K562 (cell line): Measurements from ENCODE around the gene ALK. TPM values are rescaled to one million over a fixed set of nuclear protein-coding genes. Genes with fewer than 3 reads are reported as not detected.

Experiments
- ATAC-seq: fragments of 200-7000 bp; cut with Tn5 transposase; 3 replicates; pipeline ENCODE4 v1.9.1; 2020; ENCODE audit warnings: moderate library complexity
- BruUV-seq: library from RNA; stranded (reverse); fragments of 400-500 nt; replicated peaks from 2 replicates; lab custom pipeline; 2021; lab: Mats Ljungman, UMichigan
- CTCF ChIA-PET: fragments of 300-600 bp; formaldehyde crosslinking; extraction: SDS; loops from one replicate; lab custom pipeline; 2021; ENCODE audit warnings: low intra/inter-chr PET ratio; lab: Yijun Ruan, JAX
- POLR2A ChIA-PET: fragments of 300-600, 350-650 bp; sonication (Branson Sonifier 250); formaldehyde crosslinking; extraction: SDS; loops from one replicate; lab custom pipeline; 2021; ENCODE audit warnings: antibody characterized with exemption, inconsistent platforms; lab: Yijun Ruan, JAX
- DNase-seq, 4 experiments: peaks; one replicate each; pipeline versions ENCODE4 v3.0.0 to v3.0.0-alpha.2; 2011 to 2018; ENCODE audit warnings: low spot score in 3 of 4, mixed read lengths in 3 of 4; ENCODE audit errors: extremely low read depth in 1 of 4
- FAIRE-seq: peaks from 2 replicates; lab custom pipeline; 2011; peaks lifted over from hg19 to GRCh38; lab: Jason Lieb, UNC
- H2AFZ ChIP-seq: 2 replicates; pipeline ENCODE4 v1.6.0; 2011; ENCODE audit warnings: low read depth, low read length, control low read depth, inconsistent platforms
- H3K27ac ChIP-seq: fragments of 200-600 bp; 3 replicates; pipeline ENCODE4 v1.8.0; 2011; ENCODE audit warnings: low read depth, mild to moderate bottlenecking, control low read depth, inconsistent platforms, low read length, moderate library complexity, mixed read lengths; ENCODE audit errors: extremely low read depth
- H3K27me3 ChIP-seq, 2 experiments: fragments of 300-600 bp in 1 of 2; 2 replicates in 1 of 2; 3 replicates in 1 of 2; pipeline versions ENCODE4 v1.6.0 to v1.8.0; 2011; ENCODE audit warnings: inconsistent platforms in 2 of 2, low read length in 2 of 2, mild to moderate bottlenecking in 1 of 2, mixed read lengths in 1 of 2, moderate library complexity in 1 of 2; ENCODE audit not compliant: control insufficient read depth in 2 of 2, insufficient read depth in 2 of 2
- H3K36me3 ChIP-seq: fragments of 300-600 bp; 3 replicates; pipeline ENCODE4 v1.8.0; 2011; ENCODE audit warnings: mild to moderate bottlenecking, low read length, inconsistent platforms; ENCODE audit not compliant: control insufficient read depth, insufficient read depth
- H3K4me1 ChIP-seq, 2 experiments: fragments of 200-600 bp in 1 of 2; replicated peaks in 1 of 2; 2 replicates in 1 of 2; 3 replicates in 1 of 2; pipeline versions ENCODE4 v1.5.1 to v1.8.0; 2011; ENCODE audit warnings: inconsistent platforms in 2 of 2, low read length in 2 of 2, mild to moderate bottlenecking in 1 of 2, mixed read lengths in 1 of 2, moderate library complexity in 1 of 2; ENCODE audit not compliant: control insufficient read depth in 2 of 2, insufficient read depth in 2 of 2
- H3K4me2 ChIP-seq: 2 replicates; pipeline ENCODE4 v1.6.1; 2011; ENCODE audit warnings: low read length, control low read depth, inconsistent platforms, mixed read lengths; ENCODE audit not compliant: insufficient read depth
- H3K4me3 ChIP-seq: fragments of 200-600 bp; sonication (generic), shearing (Covaris generic); 2 replicates; pipeline ENCODE4 v1.5.1; 2016; ENCODE audit warnings: control low read depth, inconsistent platforms
- H3K79me2 ChIP-seq: fragments of 200-600 bp; 3 replicates; pipeline ENCODE4 v1.8.0; 2011; ENCODE audit warnings: low read length, inconsistent platforms; ENCODE audit not compliant: control insufficient read depth, insufficient read depth
- H3K9ac ChIP-seq, 2 experiments: 2 replicates each; pipeline versions ENCODE4 v1.6.0 to v1.6.1; 2011; ENCODE audit warnings: low read depth in 2 of 2, low read length in 2 of 2, control low read depth in 1 of 2, inconsistent platforms in 1 of 2, mild to moderate bottlenecking in 1 of 2, mixed read lengths in 1 of 2; ENCODE audit not compliant: insufficient read depth in 1 of 2
- H3K9me1 ChIP-seq: one replicate; pipeline ENCODE4 v1.6.0; 2011; ENCODE audit warnings: inconsistent platforms, mild to moderate bottlenecking, low read length, moderate library complexity; ENCODE audit not compliant: control insufficient read depth, insufficient read depth
- H3K9me3 ChIP-seq: replicated peaks from 2 replicates; pipeline ENCODE4 v1.5.1; 2011; ENCODE audit warnings: low read depth, low read length, inconsistent platforms; ENCODE audit not compliant: control insufficient read depth, insufficient read depth
- H4K20me1 ChIP-seq: replicated peaks from 2 replicates; pipeline ENCODE4 v1.6.1; 2011; ENCODE audit warnings: low read length, inconsistent platforms, mixed read lengths; ENCODE audit not compliant: control insufficient read depth, insufficient read depth
- CEBPG ChIP-seq, 3 experiments: fragments of 200-800 bp in 1 of 3; sonication (Bioruptor generic) in 1 of 3; sonication (generic) in 1 of 3; formaldehyde crosslinking in 1 of 3; IDR thresholded peaks in 2 of 3; conservative IDR thresholded peaks in 1 of 3; 2 replicates each; pipeline versions ENCODE4 v1.6.1 to v1.8.0; 2016 to 2022; ENCODE audit warnings: missing compliant biosample characterization in 2 of 3, missing genetic modification characterization in 2 of 3, mild to moderate bottlenecking in 1 of 3, missing genetic modification reagents in 1 of 3
- CTCF ChIP-seq, 3 experiments: IDR thresholded peaks in 2 of 3; conservative IDR thresholded peaks in 1 of 3; 2 replicates each; pipeline ENCODE4 v1.5.1; 2011 to 2012; ENCODE audit warnings: low read length in 3 of 3, mild to moderate bottlenecking in 3 of 3, control low read depth in 2 of 3, improper control_type of control experiment in 1 of 3, inconsistent platforms in 1 of 3, low read depth in 1 of 3, mixed read lengths in 1 of 3, moderate library complexity in 1 of 3; ENCODE audit not compliant: insufficient read depth in 2 of 3
- FOXJ2 ChIP-seq: fragments of 200-800 bp; sonication (Bioruptor generic); IDR thresholded peaks from 2 replicates; pipeline ENCODE4 v1.6.1; 2016; ENCODE audit warnings: missing genetic modification characterization, missing compliant biosample characterization
- HNRNPK ChIP-seq: fragments of 200-400 bp; formaldehyde crosslinking; IDR thresholded peaks from one replicate; pipeline ENCODE4 v1.6.1; 2018; ENCODE audit warnings: mild to moderate bottlenecking, low read depth, low read length; ENCODE audit not compliant: poor library complexity, severe bottlenecking
- RAD21 ChIP-seq, 2 experiments: fragments of 250-450 bp in 1 of 2; fragments of 450-650 bp in 1 of 2; sonication (Bioruptor Pico) in 1 of 2; formaldehyde crosslinking in 1 of 2; IDR thresholded peaks in 1 of 2; conservative IDR thresholded peaks in 1 of 2; 2 replicates each; pipeline versions ENCODE4 v1.4.0 to v1.8.0; 2020 to 2022; ENCODE audit warnings: mild to moderate bottlenecking in 2 of 2, moderate library complexity in 1 of 2
- SMC3 ChIP-seq: conservative IDR thresholded peaks from 2 replicates; pipeline ENCODE4 v1.6.1; 2011; ENCODE audit warnings: low read depth, low read length, improper control_type of control experiment; ENCODE audit not compliant: insufficient read depth
- SRF ChIP-seq, 2 experiments: fragments of 250-450, 450-650 bp in 1 of 2; sonication (Bioruptor Pico) in 1 of 2; sonication (generic) in 1 of 2; formaldehyde crosslinking; IDR thresholded peaks; 2 replicates each; pipeline versions ENCODE4 v1.5.0 to v1.5.1; 2020 to 2022; ENCODE audit warnings: mild to moderate bottlenecking in 1 of 2, missing genetic modification reagents in 1 of 2
- WGBS: fragments of 100-300 bp; shearing (Covaris generic); methylation state at CpG from one replicate; pipeline ENCODE4 v1.1.6; 2016; ENCODE audit warnings: low coverage, mixed read lengths; ENCODE audit not compliant: insufficient coverage; ENCODE audit errors: missing lambda C conversion rate; 5-methylcytosine and 5-hydroxymethylcytosine counted together
- in situ Hi-C: fragments of 300-500 bp; cut with MboI; formaldehyde crosslinking; loops from 4 replicates; pipeline ENCODE4 v1.15.0; 2018; ENCODE audit warnings: inconsistent platforms, mixed read lengths
- intact Hi-C: fragments of 100-400 bp; cut with micrococcal nuclease; formaldehyde crosslinking; loops from 2 replicates; pipeline ENCODE4 v1.14.2; 2022
- polyA plus RNA-seq, 8 experiments: library from polyadenylated mRNA; depleted of rRNA in 4 of 8; stranded (reverse) in 5 of 8; unstranded in 3 of 8; fragments of >200 nt; fragmentation: Nextera tagmentation in 2 of 8; fragmentation: Illumina TruSeq in 1 of 8; extraction: Ambion mirVana in 2 of 8; extraction: Trizol in 1 of 8; gene quantifications; 2 replicates each; pipeline versions ENCODE4 v1.2.1 to v1.2.3, GENCODE V29; 2011 to 2014; ENCODE audit warnings: inconsistent platforms in 1 of 8, missing spikeins in 1 of 8
- total RNA-seq, 7 experiments: library from RNA; depleted of rRNA in 6 of 7; stranded (reverse); fragments of >200 nt in 6 of 7; fragmentation: Illumina TruSeq in 2 of 7; extraction: Trizol in 2 of 7; gene quantifications; 2 replicates each; pipeline versions ENCODE4 v1.2.1 to v1.2.3, GENCODE V29; 2011 to 2021; ENCODE audit warnings: low replicate concordance in 1 of 7

Gene ALK
- total and polyA plus RNA-seq, 9 of the 15 experiments (the other 6 are each of a cell fraction or from before 2014, with no cell fraction given): not detected

GRCh38 chr2:29309090-29310029, 612.0 kb downstream of the ALK start:
- Histone ChIP-seq H3K4me1 (no peaks in the 10 kb centered on the region), H3K27me3 (peaks cover 0 to 6% of the 10 kb centered on the region in 2 experiments; a peak in 3 of 5 replicates), H3K4me2 (no peak overlapping the region), H3K4me3 (no peak overlapping the region), H3K79me2 (no peaks in the 10 kb centered on the region), H3K27ac (no peak overlapping the region), H3K9ac (no peak overlapping the region), H3K36me3 (no peaks in the 10 kb centered on the region), H2AFZ (no peak overlapping the region), H4K20me1 (peaks cover 5% of the 10 kb centered on the region; the same call in 1 of the 2 replicates), H3K9me1 (no peaks in the 10 kb centered on the region), H3K9me3 (no peaks in the 10 kb centered on the region)
- TF ChIP-seq SMC3 (0 out of 2 replicates have a peak, but pooled peaks have one; percentile 26), SRF (CRISPR knock-in tag; IDR thresholded peaks at IDR 0.05) (peak in 1 of 2 experiments; percentile 82; a peak in 2 of 4 replicates), CTCF (IDR thresholded peaks at IDR 0.05 in 2 of 3, conservative IDR thresholded peaks at IDR 0.05 in 1 of 3; ENCODE audit: insufficient read depth in 2 of 3, low read depth in 1 of 3, low read length in 3 of 3) (peak; percentile 56 to 82 (median 71)), HNRNPK (no peak), FOXJ2 (no peak), CEBPG (CRISPR knock-in tag; IDR thresholded peaks at IDR 0.05) (no peak), CEBPG (tag; conservative IDR thresholded peaks at IDR 0.05 in 1 of 2, IDR thresholded peaks at IDR 0.05 in 1 of 2) (0 out of 4 replicates have a peak, but pooled peaks of 1 of the 2 experiments have one; percentile 22), RAD21 (CRISPR knock-in tag; conservative IDR thresholded peaks at IDR 0.05 in 1 of 2, IDR thresholded peaks at IDR 0.05 in 1 of 2) (peak; percentile 23 to 55; a peak in 3 of 4 replicates)
- intact Hi-C loops: no loop called here
- ATAC-seq: peak; percentile 88
- BruUV-seq: no TSS peak
- peak; percentile 57 to 68 (median 61) for DNase-seq
- 0% methylated on average over 9 of the region's 9 CpGs for WGBS
- ChIA-PET CTCF (no interaction called here), POLR2A (interaction anchor here (0.6 to 0.8 kb wide), 3 partner anchors 57 to 864 kb away, joined by 3 to 4 read pairs (median 3); no protein-coding TSS in a partner anchor)
- peak; percentile 75 for FAIRE-seq
- in situ Hi-C loops: no loop called here
